Naive thymus-derived CD8-positive, alpha-beta T cell (primary cell): Measurements from ENCODE around the gene PANX2. TPM values are rescaled to one million over a fixed set of nuclear protein-coding genes. Genes with fewer than 3 reads are reported as not detected.

ENCODE experiments used
- ATAC-seq, 2 donors: fragments of 150-1000 bp; cut with Tn5 transposase in 1 of 2; sonication (Bioruptor Pico), chemical (Tn5 transposase) in 1 of 2; 1 replicate in 1 of 2; 2 replicates in 1 of 2; pipeline ENCODE4 v1.10.0; 2021; ENCODE audit warnings: mild to moderate bottlenecking in 2 of 2, moderate library complexity in 2 of 2
- POLR2A ChIA-PET: fragments of 350-600 bp; sonication (Branson Sonifier 250); formaldehyde crosslinking; loops from one replicate; lab custom pipeline; 2021; ENCODE audit warnings: antibody characterized with exemption; lab: Charles Lee
- DNase-seq, 10 donors: peaks; one replicate each; pipeline versions ENCODE4 v3.0.0 to v3.0.0-alpha.2; 2020 to 2022
- H3K27ac Mint-ChIP-seq, 10 donors: one replicate each; pipeline ENCODE4 v1.8.0; 2020 to 2022; ENCODE audit warnings: mild to moderate bottlenecking in 10 of 10, mixed read lengths in 10 of 10, moderate library complexity in 4 of 10, inconsistent platforms in 1 of 10
- H3K27me3 Mint-ChIP-seq, 5 donors: one replicate each; pipeline ENCODE4 v1.8.0; 2021 to 2022; ENCODE audit warnings: mixed read lengths in 5 of 5
- H3K36me3 Mint-ChIP-seq, 3 donors: one replicate each; pipeline ENCODE4 v1.8.0; 2020 to 2022; ENCODE audit warnings: mixed read lengths in 3 of 3, mild to moderate bottlenecking in 2 of 3, inconsistent platforms in 1 of 3
- H3K4me1 Mint-ChIP-seq, 4 donors: one replicate each; pipeline ENCODE4 v1.8.0; 2021 to 2022; ENCODE audit warnings: mixed read lengths in 4 of 4
- H3K4me3 Mint-ChIP-seq, 10 donors: one replicate each; pipeline ENCODE4 v1.8.0; 2020 to 2022; ENCODE audit warnings: mild to moderate bottlenecking in 10 of 10, mixed read lengths in 10 of 10, moderate library complexity in 6 of 10, inconsistent platforms in 1 of 10
- H3K9me3 Mint-ChIP-seq, 9 donors: one replicate each; pipeline ENCODE4 v1.8.0; 2020 to 2022; ENCODE audit warnings: mixed read lengths in 9 of 9, mild to moderate bottlenecking in 3 of 9, inconsistent platforms in 1 of 9, moderate library complexity in 1 of 9
- polyA plus RNA-seq, 3 donors: library from polyadenylated mRNA; unstranded; fragments of 300-500 nt; fragmentation: Illumina TruSeq; gene quantifications; one replicate each; pipeline ENCODE4 v1.2.3, GENCODE V29; 2021
- total RNA-seq, 8 experiments: library from RNA in 2 of 8; stranded (reverse) in 2 of 8; gene quantifications; one replicate each; pipeline ENCODE4 v1.2.3 and lab custom pipeline; 2021 to 2026

PANX2 gene
- total and polyA plus RNA-seq, 5 experiments from 2014 or later: 0.25 to 0.26 TPM; not detected in 3

GRCh38 chr22:50190941-50191741 lies 20.6 kb downstream of the PANX2 start:
- DNase-seq: peak; percentile 60 to 94 (median 86)
- ATAC-seq: peak; percentile 63 to 74
- Mint-ChIP-seq H3K4me1 (peaks cover 18 to 64% (median 51%) of the 10 kb centered on the region in 4 donors), H3K9me3 (no peaks in the 10 kb centered on the region), H3K4me3 (peak overlapping the region; percentile 85 to 95 (median 90)), H3K36me3 (peaks cover 0 to 12% (median 0%) of the 10 kb centered on the region in 3 donors), H3K27me3 (no peaks in the 10 kb centered on the region), H3K27ac (peak overlapping the region; percentile 94 to 100 (median 100))
- POLR2A ChIA-PET: interaction anchor here (0.6 to 2.8 kb wide), 17 partner anchors 8 to 436 kb away, joined by 3 to 23 read pairs (median 5); partner anchors contain the start of genes ARSA, HDAC10, PIM3 and SCO2

GRCh38 chr22:50192436-50193204 lies 22.1 kb downstream of the PANX2 start:
- H3K9me3 Mint-ChIP-seq: no peaks in the 10 kb centered on the region
- peaks cover 0 to 14% (median 0%) of the 10 kb centered on the region in 3 donors for H3K36me3 Mint-ChIP-seq
- ATAC-seq (peak; percentile 38 to 45), DNase-seq (peak; percentile 55 to 88 (median 68))
- peaks cover 11 to 54% (median 40%) of the 10 kb centered on the region in 4 donors for H3K4me1 Mint-ChIP-seq
- peak overlapping the region; percentile 85 to 95 (median 90) for H3K4me3 Mint-ChIP-seq
- no peaks in the 10 kb centered on the region for H3K27me3 Mint-ChIP-seq
- peak overlapping the region; percentile 94 to 100 (median 100) for H3K27ac Mint-ChIP-seq
- POLR2A ChIA-PET: interaction anchor here (0.6 to 2.8 kb wide), 8 partner anchors 13 to 435 kb away, joined by 3 to 20 read pairs (median 4); partner anchors contain the start of genes ARSA, HDAC10, SCO2 and TUBGCP6

DNA sequence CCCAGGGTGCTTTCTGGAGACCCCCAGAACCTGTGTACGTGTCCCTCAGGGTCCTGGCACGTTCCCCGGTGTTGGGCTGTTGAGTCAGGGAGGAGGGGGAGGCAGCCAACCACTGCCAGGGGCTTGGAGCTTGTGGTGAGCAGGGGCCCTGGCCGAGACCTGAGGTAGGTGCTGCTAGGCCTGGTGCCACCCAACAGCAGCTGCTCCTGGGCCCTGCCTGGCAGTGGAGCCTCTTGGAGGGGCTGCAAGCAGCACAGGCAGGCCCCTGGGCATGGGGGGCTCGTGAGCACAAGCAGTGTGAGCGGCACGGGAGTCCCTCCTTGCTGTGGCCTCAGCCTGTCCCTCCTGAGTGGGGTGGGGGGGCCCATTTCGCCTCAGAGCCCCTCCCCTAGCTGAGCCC lies 23.1 kb downstream of the PANX2 start:
- DNase-seq (no peak), ATAC-seq (no peak)
- peak overlapping the region in 5 of 10 donors; percentile 34 to 100 (median 52) for H3K27ac Mint-ChIP-seq
- peaks cover 11 to 44% (median 37%) of the 10 kb centered on the region in 4 donors for H3K4me1 Mint-ChIP-seq
- peak overlapping the region in 2 of 10 donors; percentile 10 to 11 for H3K4me3 Mint-ChIP-seq
- no peaks in the 10 kb centered on the region for H3K9me3 Mint-ChIP-seq
- no peaks in the 10 kb centered on the region for H3K27me3 Mint-ChIP-seq
- peaks cover 0 to 14% (median 0%) of the 10 kb centered on the region in 3 donors for H3K36me3 Mint-ChIP-seq
- POLR2A ChIA-PET: no interaction called here

- Mint-ChIP-seq H3K27ac (peak overlapping the region in 6 of 10 donors; percentile 5 to 77 (median 48)), H3K9me3 (no peaks in the 10 kb centered on the region), H3K27me3 (no peaks in the 10 kb centered on the region), H3K4me1 (peaks cover 11 to 38% (median 33%) of the 10 kb centered on the region in 4 donors), H3K4me3 (peak overlapping the region in 2 of 10 donors; percentile 10 to 11), H3K36me3 (peaks cover 0 to 14% (median 0%) of the 10 kb centered on the region in 3 donors)
- POLR2A ChIA-PET: interaction anchor here (0.6 to 1.1 kb wide), 5 partner anchors 8 to 274 kb away, joined by 3 to 4 read pairs (median 3); no protein-coding TSS in a partner anchor
- ATAC-seq (no peak), DNase-seq (no peak)
Measured at GRCh38 chr22:50194037-50194805, 23.7 kb downstream of the PANX2 start.

- no peaks in the 10 kb centered on the region for H3K9me3 Mint-ChIP-seq
- peak overlapping the region in 1 of 10 donors; percentile 3 for H3K4me3 Mint-ChIP-seq
- H3K4me1 Mint-ChIP-seq: peaks cover 7 to 33% (median 29%) of the 10 kb centered on the region in 4 donors
- no peak for ATAC-seq
- DNase-seq: no peak
- POLR2A ChIA-PET: no interaction called here
- no peaks in the 10 kb centered on the region for H3K27me3 Mint-ChIP-seq
- peak overlapping the region in 3 of 10 donors; percentile 53 to 76 (median 65) for H3K27ac Mint-ChIP-seq
- H3K36me3 Mint-ChIP-seq: peaks cover 0 to 14% (median 0%) of the 10 kb centered on the region in 3 donors
Measured at GRCh38 chr22:50196256-50196655, 25.7 kb downstream of the PANX2 start.

DNA sequence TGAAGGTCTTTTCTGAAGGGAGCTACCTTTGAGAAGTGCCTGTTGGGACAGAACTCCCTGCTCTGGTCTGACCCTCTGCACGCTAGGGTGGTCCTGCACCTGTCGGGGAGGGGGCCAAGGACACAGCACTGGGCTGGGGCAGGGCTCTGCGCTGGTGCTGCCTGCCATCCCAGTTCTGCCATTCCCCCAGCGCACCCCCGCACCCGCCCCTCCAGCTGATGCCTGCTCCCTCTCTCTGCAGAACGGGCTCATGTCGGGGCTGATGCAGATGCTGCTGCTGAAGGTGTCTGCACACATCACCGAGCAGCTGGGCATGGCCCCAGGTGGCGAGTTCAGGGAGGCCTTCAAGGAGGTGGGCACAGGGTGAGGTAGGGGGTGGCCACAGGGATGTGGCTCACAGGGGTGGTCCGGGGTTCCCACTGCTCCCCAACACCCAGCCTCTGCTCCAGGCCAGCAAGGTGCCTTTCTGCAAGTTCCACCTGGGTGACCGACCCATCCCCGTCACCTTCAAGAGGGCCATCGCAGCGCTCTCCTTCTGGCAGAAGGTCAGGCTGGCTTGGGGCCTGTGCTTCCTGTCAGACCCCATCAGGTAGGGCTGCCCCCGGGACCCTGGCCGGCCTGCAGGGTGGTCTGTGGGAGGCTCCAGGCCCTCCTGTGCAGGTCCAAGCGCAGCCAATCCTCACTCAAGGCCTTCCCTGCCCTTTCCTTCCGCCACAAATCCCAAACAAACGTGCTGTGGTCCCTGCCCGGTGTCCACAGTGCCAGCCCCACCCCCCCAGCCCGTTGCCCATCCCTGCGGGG lies 26.7 kb downstream of the PANX2 start:
- ATAC-seq: no peak
- Mint-ChIP-seq H3K4me3 (no peak overlapping the region), H3K4me1 (peaks cover 6 to 30% (median 25%) of the 10 kb centered on the region in 4 donors), H3K9me3 (no peaks in the 10 kb centered on the region), H3K27ac (peak overlapping the region in 3 of 10 donors; percentile 13 to 33 (median 20)), H3K27me3 (no peaks in the 10 kb centered on the region), H3K36me3 (peaks cover 0 to 14% (median 0%) of the 10 kb centered on the region in 3 donors)
- DNase-seq: no peak
- POLR2A ChIA-PET: no interaction called here

- peaks cover 0 to 14% (median 0%) of the 10 kb centered on the region in 3 donors for H3K36me3 Mint-ChIP-seq
- POLR2A ChIA-PET: interaction anchor here (2.5 kb wide), 1 partner anchor 7 kb away, joined by 23 read pairs; no protein-coding TSS in a partner anchor
- H3K27me3 Mint-ChIP-seq: no peaks in the 10 kb centered on the region
- DNase-seq (no peak), ATAC-seq (no peak)
- peak overlapping the region in 1 of 10 donors; percentile 24 for H3K27ac Mint-ChIP-seq
- H3K4me3 Mint-ChIP-seq: peak overlapping the region in 2 of 10 donors; percentile 22 to 36
- H3K9me3 Mint-ChIP-seq: no peaks in the 10 kb centered on the region
- peaks cover 3 to 27% (median 21%) of the 10 kb centered on the region in 4 donors for H3K4me1 Mint-ChIP-seq
Measured at GRCh38 chr22:50197856-50198623, 27.5 kb downstream of the PANX2 start.

DNA sequence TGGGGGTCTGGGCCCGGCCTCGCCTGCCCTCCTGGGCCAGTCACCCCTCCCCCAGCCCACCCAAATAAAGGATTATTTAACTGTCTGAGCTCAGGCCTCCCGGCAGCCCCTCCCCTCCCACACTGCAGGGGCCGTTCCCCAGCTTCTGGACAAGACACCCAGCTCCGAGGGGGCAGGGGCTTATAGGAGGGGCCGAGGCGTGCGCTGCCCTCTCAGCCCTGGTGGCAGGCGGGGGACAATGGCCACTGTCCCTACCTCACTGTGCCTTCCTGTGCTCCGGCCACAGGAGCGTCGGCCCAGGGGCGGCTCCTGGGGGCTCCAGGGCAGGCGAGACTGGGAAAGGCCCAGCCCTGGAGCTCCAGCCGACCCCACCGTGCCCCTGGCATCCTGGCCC lies 28.1 kb downstream of the PANX2 start:
- Mint-ChIP-seq H3K27me3 (no peaks in the 10 kb centered on the region), H3K36me3 (peaks cover 0 to 19% (median 0%) of the 10 kb centered on the region in 3 donors), H3K4me1 (peaks cover 3 to 30% (median 25%) of the 10 kb centered on the region in 4 donors), H3K27ac (peak overlapping the region in 2 of 10 donors; percentile 44 to 60), H3K9me3 (no peaks in the 10 kb centered on the region), H3K4me3 (no peak overlapping the region)
- ATAC-seq (no peak), DNase-seq (no peak)
- POLR2A ChIA-PET: interaction anchor here (2.5 kb wide), 1 partner anchor 8 kb away, joined by 23 read pairs; no protein-coding TSS in a partner anchor

- Mint-ChIP-seq H3K4me1 (peaks cover 3 to 34% (median 30%) of the 10 kb centered on the region in 4 donors), H3K9me3 (no peaks in the 10 kb centered on the region), H3K27me3 (no peaks in the 10 kb centered on the region), H3K4me3 (peak overlapping the region; percentile 48 to 82 (median 66)), H3K27ac (peak overlapping the region in 9 of 10 donors; percentile 25 to 92 (median 78)), H3K36me3 (peaks cover 0 to 24% (median 0%) of the 10 kb centered on the region in 3 donors)
- ATAC-seq (no peak), DNase-seq (no peak)
- POLR2A ChIA-PET: interaction anchor here (2.5 kb wide), 1 partner anchor 9 kb away, joined by 23 read pairs; no protein-coding TSS in a partner anchor
Measured at GRCh38 chr22:50199251-50199721, 28.8 kb downstream of the PANX2 start.

DNA sequence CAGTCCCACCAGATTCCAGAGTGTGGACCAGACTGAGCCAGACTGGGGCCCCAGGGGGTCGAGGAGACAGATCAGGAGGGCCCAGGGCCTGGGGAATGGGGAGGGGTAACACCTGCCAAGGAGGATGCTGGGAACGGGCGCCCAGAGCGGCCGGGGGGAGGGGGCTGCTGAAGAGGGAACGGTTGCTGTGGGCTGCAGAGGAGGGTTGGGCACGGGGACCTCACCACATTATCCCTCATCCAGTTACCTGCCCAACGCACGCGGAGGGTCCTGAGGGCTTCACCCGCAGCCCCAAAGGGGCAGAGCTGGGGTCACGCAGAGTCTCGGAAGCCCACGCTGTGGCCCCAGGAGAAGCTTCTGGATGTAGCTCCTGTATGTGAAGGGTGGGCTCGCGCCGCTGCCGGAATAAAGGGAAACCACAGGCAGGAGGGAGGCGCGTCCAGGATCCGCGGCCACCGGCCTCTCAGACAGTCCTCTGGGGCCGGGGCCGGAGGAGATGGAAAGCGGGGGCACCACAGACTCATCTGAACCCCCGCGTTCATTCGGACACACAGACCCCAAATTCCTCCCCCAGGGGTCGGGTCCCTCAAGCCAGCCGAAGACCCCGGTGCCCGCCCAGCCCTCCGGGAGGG lies 29.4 kb downstream of the PANX2 start:
- ATAC-seq: peak in 1 of 2 donors; percentile 1
- POLR2A ChIA-PET: interaction anchor here (2.5 kb wide), 1 partner anchor 9 kb away, joined by 23 read pairs; no protein-coding TSS in a partner anchor

More for the DNA sequence above, 29.4 kb downstream of the PANX2 start:
- Mint-ChIP-seq H3K27me3 (no peaks in the 10 kb centered on the region), H3K4me3 (peak overlapping the region; percentile 48 to 82 (median 66)), H3K9me3 (no peaks in the 10 kb centered on the region), H3K36me3 (peaks cover 0 to 24% (median 0%) of the 10 kb centered on the region in 3 donors), H3K4me1 (peaks cover 7 to 40% (median 35%) of the 10 kb centered on the region in 4 donors), H3K27ac (peak overlapping the region in 9 of 10 donors; percentile 25 to 92 (median 78))
- DNase-seq: peak in 1 of 10 donors; percentile 27
